GM12878 (cell line): ENCODE measurements around the gene PIGB. TPM values are rescaled to one million over a fixed set of nuclear protein-coding genes. Genes with fewer than 3 reads are reported as not detected.

Experiments used
- CHD2 ChIP-seq: IDR thresholded peaks from 2 replicates; pipeline ENCODE4 v1.6.1; 2011; ENCODE audit warnings: low read depth, low read length, improper control_type of control experiment, borderline replicate concordance
- CHD4 ChIP-seq: fragments of 200-600 bp; sonication (generic); IDR thresholded peaks from 2 replicates; pipeline ENCODE4 v1.6.1; 2016; ENCODE audit warnings: mild to moderate bottlenecking
- DPF2 ChIP-seq: fragments of 450-650 bp; IDR thresholded peaks from 2 replicates; pipeline ENCODE4 v1.6.1; 2017; ENCODE audit warnings: mild to moderate bottlenecking
- EP300 ChIP-seq, 2 experiments: fragments of 150-350 bp in 1 of 2; IDR thresholded peaks; 2 replicates each; pipeline ENCODE4 v1.6.1; 2011 to 2012; ENCODE audit warnings: low read depth in 2 of 2, low read length in 2 of 2, borderline replicate concordance in 1 of 2, improper control_type of control experiment in 1 of 2, inconsistent platforms in 1 of 2; ENCODE audit not compliant: control insufficient read depth in 1 of 2
- ESRRA ChIP-seq: IDR thresholded peaks from 2 replicates; pipeline ENCODE4 v1.6.1; 2012; ENCODE audit warnings: mild to moderate bottlenecking, low read length, improper control_type of control experiment
- JUND ChIP-seq: IDR thresholded peaks from 2 replicates; pipeline ENCODE4 v1.6.1; 2012; ENCODE audit warnings: low read depth, mild to moderate bottlenecking, low read length, improper control_type of control experiment, moderate library complexity
- MEF2A ChIP-seq: IDR thresholded peaks from 2 replicates; pipeline ENCODE4 v1.6.1; 2011; ENCODE audit warnings: low read depth, mild to moderate bottlenecking, low read length, moderate library complexity; ENCODE audit not compliant: insufficient read depth
- MTA2 ChIP-seq: fragments of 450-650 bp; IDR thresholded peaks from 2 replicates; pipeline ENCODE4 v1.6.1; 2016; ENCODE audit warnings: low read depth, mild to moderate bottlenecking, moderate library complexity
- MYB ChIP-seq: fragments of 150-350 bp; IDR thresholded peaks from 2 replicates; pipeline ENCODE4 v1.6.1; 2014; ENCODE audit warnings: mild to moderate bottlenecking, low read depth, low read length, borderline replicate concordance
- NBN ChIP-seq: fragments of 450-650 bp; IDR thresholded peaks from 2 replicates; pipeline ENCODE4 v1.6.1; 2016
- POU2F2 ChIP-seq: IDR thresholded peaks from 3 replicates; pipeline ENCODE4 v1.6.1; 2011; ENCODE audit warnings: low read depth, mild to moderate bottlenecking, low read length, borderline replicate concordance
- RELA ChIP-seq: fragments of 450-650 bp; IDR thresholded peaks from 2 replicates; pipeline ENCODE4 v1.8.0; 2014; ENCODE audit warnings: borderline replicate concordance; ENCODE audit not compliant: partially characterized antibody
- RFX5 ChIP-seq: IDR thresholded peaks from 2 replicates; pipeline ENCODE4 v1.6.1; 2011; ENCODE audit warnings: low read depth, low read length, improper control_type of control experiment
- SMC3 ChIP-seq: IDR thresholded peaks from 2 replicates; pipeline ENCODE4 v1.6.1; 2011; ENCODE audit warnings: low read length, improper control_type of control experiment, borderline replicate concordance
- TBL1XR1 ChIP-seq: IDR thresholded peaks from 2 replicates; pipeline ENCODE4 v1.6.1; 2012; ENCODE audit warnings: low read depth, low read length, improper control_type of control experiment
- ZNF622 ChIP-seq: fragments of 450-650 bp; IDR thresholded peaks from 2 replicates; pipeline ENCODE4 v1.6.1; 2017; ENCODE audit warnings: mild to moderate bottlenecking, inconsistent platforms
- polyA plus RNA-seq, 11 experiments: library from polyadenylated mRNA; depleted of rRNA in 4 of 11; unstranded in 6 of 11; stranded (reverse) in 5 of 11; fragments of >200 nt; fragmentation: Nextera tagmentation in 4 of 11; fragmentation: Illumina TruSeq in 1 of 11; extraction: Ambion mirVana in 4 of 11; extraction: Trizol in 1 of 11; gene quantifications; 1 replicate in 1 of 11; 2 replicates in 10 of 11; pipeline versions ENCODE4 v1.2.1 to v1.2.3, GENCODE V29; 2011 to 2016; ENCODE audit warnings: inconsistent platforms in 2 of 11, missing spikeins in 2 of 11, low read depth in 1 of 11
- total RNA-seq, 4 experiments: library from RNA; depleted of rRNA in 3 of 4; stranded (reverse); fragments of >200 nt in 3 of 4; fragmentation: Illumina TruSeq in 1 of 4; extraction: Trizol in 1 of 4; gene quantifications; 2 replicates each; pipeline versions ENCODE4 v1.2.1 to v1.2.3, GENCODE V29; 2013 to 2021
- TF ChIP-seq, protein P1 (sequence below): fragments of 150-350 bp; IDR thresholded peaks from 2 replicates; pipeline ENCODE4 v1.6.1; 2014; ENCODE audit warnings: mild to moderate bottlenecking, low read depth, low read length
- TF ChIP-seq, protein P2 (sequence below): IDR thresholded peaks from 2 replicates; pipeline ENCODE4 v1.6.1; 2011; ENCODE audit warnings: borderline replicate concordance, low read depth, mild to moderate bottlenecking, moderate library complexity, mixed read lengths, low read length; ENCODE audit not compliant: insufficient read depth; ENCODE audit errors: extremely low read length
- TF ChIP-seq, protein P3 (sequence below): fragments of 450-650 bp; IDR thresholded peaks from 2 replicates; pipeline ENCODE4 v1.6.1; 2014; ENCODE audit warnings: mild to moderate bottlenecking
- TF ChIP-seq, protein P4 (sequence below): fragments of 450-650 bp; IDR thresholded peaks from 2 replicates; pipeline ENCODE4 v1.6.1; 2017; ENCODE audit warnings: mild to moderate bottlenecking, moderate library complexity
- TF ChIP-seq, protein P5 (sequence below): IDR thresholded peaks from 2 replicates; pipeline ENCODE4 v1.6.1; 2011; ENCODE audit warnings: borderline replicate concordance, low read depth, mild to moderate bottlenecking, moderate library complexity, low read length; ENCODE audit not compliant: insufficient read depth, poor library complexity, severe bottlenecking

Gene PIGB
- total and polyA plus RNA-seq, 10 of the 15 experiments (the other 5 are each of a cell fraction or from before 2014, with no cell fraction given), result 17.9 to 46.0 (median 25.2) TPM

DNA sequence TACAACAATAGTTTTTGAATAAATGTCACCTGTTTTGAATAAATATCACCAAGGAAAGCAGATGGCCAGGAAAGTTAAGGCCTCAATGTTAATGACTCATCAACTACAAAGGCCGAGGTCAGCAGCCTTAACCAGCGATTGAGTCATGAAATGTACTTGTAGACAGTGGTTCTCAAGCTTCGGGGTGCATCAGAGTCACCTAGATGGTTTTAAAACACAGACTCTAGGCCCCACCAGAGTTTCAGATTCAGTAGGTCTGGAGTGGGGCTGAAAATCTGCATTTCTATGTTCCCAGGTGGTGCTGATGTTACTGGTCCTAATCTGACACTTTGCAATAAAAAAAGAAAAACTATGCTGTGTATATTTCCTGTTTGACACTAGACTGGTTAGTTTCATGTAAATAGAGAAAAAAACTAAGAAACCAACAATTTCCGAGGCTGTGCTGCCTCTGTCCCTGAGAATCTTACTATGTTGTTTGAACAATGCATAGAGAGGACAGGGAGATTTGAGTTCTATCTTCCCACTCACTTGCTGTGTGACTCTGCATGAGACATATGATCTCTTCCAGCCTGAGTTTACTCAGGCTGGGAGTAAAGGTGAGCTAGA lies 39.2 kb upstream of the PIGB start (continued):
- TF ChIP-seq, protein P1, sequence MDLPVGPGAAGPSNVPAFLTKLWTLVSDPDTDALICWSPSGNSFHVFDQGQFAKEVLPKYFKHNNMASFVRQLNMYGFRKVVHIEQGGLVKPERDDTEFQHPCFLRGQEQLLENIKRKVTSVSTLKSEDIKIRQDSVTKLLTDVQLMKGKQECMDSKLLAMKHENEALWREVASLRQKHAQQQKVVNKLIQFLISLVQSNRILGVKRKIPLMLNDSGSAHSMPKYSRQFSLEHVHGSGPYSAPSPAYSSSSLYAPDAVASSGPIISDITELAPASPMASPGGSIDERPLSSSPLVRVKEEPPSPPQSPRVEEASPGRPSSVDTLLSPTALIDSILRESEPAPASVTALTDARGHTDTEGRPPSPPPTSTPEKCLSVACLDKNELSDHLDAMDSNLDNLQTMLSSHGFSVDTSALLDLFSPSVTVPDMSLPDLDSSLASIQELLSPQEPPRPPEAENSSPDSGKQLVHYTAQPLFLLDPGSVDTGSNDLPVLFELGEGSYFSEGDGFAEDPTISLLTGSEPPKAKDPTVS, result no peak
- TF ChIP-seq MTA2 (peak; percentile 49; the same call in 1 of the 2 replicates), TBL1XR1 (0 out of 2 replicates have a peak, but pooled peaks have one; percentile 18), SMC3 (no peak), ZNF622 (no peak), MEF2A (peak; percentile 68; the same call in 1 of the 2 replicates), MYB (no peak), DPF2 (peak; percentile 62; the same call in 1 of the 2 replicates), RELA (no peak), ESRRA (no peak), CHD4 (no peak), POU2F2 (peak; percentile 83), RFX5 (no peak), JUND (peak; percentile 59; the same call in 1 of the 2 replicates), NBN (0 out of 2 replicates have a peak, but pooled peaks have one; percentile 40), EP300 (IDR thresholded peaks at IDR 0.05; ENCODE audit: borderline replicate concordance in 1 of 2, control insufficient read depth in 1 of 2, low read depth in 2 of 2, low read length in 2 of 2) (peak; percentile 56 to 62; a peak in 2 of 4 replicates), CHD2 (0 out of 2 replicates have a peak, but pooled peaks have one; percentile 33)
- TF ChIP-seq, protein P2, sequence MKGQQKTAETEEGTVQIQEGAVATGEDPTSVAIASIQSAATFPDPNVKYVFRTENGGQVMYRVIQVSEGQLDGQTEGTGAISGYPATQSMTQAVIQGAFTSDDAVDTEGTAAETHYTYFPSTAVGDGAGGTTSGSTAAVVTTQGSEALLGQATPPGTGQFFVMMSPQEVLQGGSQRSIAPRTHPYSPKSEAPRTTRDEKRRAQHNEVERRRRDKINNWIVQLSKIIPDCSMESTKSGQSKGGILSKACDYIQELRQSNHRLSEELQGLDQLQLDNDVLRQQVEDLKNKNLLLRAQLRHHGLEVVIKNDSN, result no peak
- TF ChIP-seq, protein P3, sequence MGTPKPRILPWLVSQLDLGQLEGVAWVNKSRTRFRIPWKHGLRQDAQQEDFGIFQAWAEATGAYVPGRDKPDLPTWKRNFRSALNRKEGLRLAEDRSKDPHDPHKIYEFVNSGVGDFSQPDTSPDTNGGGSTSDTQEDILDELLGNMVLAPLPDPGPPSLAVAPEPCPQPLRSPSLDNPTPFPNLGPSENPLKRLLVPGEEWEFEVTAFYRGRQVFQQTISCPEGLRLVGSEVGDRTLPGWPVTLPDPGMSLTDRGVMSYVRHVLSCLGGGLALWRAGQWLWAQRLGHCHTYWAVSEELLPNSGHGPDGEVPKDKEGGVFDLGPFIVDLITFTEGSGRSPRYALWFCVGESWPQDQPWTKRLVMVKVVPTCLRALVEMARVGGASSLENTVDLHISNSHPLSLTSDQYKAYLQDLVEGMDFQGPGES, result no peak
- TF ChIP-seq, protein P4, sequence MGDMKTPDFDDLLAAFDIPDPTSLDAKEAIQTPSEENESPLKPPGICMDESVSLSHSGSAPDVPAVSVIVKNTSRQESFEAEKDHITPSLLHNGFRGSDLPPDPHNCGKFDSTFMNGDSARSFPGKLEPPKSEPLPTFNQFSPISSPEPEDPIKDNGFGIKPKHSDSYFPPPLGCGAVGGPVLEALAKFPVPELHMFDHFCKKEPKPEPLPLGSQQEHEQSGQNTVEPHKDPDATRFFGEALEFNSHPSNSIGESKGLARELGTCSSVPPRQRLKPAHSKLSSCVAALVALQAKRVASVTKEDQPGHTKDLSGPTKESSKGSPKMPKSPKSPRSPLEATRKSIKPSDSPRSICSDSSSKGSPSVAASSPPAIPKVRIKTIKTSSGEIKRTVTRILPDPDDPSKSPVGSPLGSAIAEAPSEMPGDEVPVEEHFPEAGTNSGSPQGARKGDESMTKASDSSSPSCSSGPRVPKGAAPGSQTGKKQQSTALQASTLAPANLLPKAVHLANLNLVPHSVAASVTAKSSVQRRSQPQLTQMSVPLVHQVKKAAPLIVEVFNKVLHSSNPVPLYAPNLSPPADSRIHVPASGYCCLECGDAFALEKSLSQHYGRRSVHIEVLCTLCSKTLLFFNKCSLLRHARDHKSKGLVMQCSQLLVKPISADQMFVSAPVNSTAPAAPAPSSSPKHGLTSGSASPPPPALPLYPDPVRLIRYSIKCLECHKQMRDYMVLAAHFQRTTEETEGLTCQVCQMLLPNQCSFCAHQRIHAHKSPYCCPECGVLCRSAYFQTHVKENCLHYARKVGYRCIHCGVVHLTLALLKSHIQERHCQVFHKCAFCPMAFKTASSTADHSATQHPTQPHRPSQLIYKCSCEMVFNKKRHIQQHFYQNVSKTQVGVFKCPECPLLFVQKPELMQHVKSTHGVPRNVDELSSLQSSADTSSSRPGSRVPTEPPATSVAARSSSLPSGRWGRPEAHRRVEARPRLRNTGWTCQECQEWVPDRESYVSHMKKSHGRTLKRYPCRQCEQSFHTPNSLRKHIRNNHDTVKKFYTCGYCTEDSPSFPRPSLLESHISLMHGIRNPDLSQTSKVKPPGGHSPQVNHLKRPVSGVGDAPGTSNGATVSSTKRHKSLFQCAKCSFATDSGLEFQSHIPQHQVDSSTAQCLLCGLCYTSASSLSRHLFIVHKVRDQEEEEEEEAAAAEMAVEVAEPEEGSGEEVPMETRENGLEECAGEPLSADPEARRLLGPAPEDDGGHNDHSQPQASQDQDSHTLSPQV, result no peak
- TF ChIP-seq, protein P5, sequence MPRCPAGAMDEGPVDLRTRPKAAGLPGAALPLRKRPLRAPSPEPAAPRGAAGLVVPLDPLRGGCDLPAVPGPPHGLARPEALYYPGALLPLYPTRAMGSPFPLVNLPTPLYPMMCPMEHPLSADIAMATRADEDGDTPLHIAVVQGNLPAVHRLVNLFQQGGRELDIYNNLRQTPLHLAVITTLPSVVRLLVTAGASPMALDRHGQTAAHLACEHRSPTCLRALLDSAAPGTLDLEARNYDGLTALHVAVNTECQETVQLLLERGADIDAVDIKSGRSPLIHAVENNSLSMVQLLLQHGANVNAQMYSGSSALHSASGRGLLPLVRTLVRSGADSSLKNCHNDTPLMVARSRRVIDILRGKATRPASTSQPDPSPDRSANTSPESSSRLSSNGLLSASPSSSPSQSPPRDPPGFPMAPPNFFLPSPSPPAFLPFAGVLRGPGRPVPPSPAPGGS, result peak; percentile 87
